ENCODE data around the gene LRRC73. TPM values are rescaled to one million over a fixed set of nuclear protein-coding genes. Genes with fewer than 3 reads are reported as not detected.

Gene LRRC73
- total and polyA plus RNA-seq, 9 of the 15 experiments (the other 6 are each of a cell fraction or from before 2014, with no cell fraction given), result 0.07 to 0.55 (median 0.16) TPM; not detected in 3

- 0 out of 2 replicates have a peak, but pooled peaks have one; percentile 34 for TF ChIP-seq AFF4 (CRISPR knock-in tag; IDR thresholded peaks at IDR 0.05)
- TF ChIP-seq SUPT5H (IDR thresholded peaks at IDR 0.05), result peak; percentile 19; the same call in 1 of the 2 replicates
- no peak for TF ChIP-seq TGIF2 (CRISPR knock-in tag; IDR thresholded peaks at IDR 0.05)
- TF ChIP-seq RBFOX2 (IDR thresholded peaks at IDR 0.05; ENCODE audit: low read depth, low read length), result peak; percentile 39; the same call in 1 of the 2 replicates
- TF ChIP-seq TAL1 (IDR thresholded peaks at IDR 0.05), result no peak
- 0 out of 2 replicates have a peak, but pooled peaks have one; percentile 28 for TF ChIP-seq NR3C1 (CRISPR knock-in tag; IDR thresholded peaks at IDR 0.05)
- TF ChIP-seq ZNF830 (CRISPR knock-in tag; IDR thresholded peaks at IDR 0.05), result no peak
- no peak for TF ChIP-seq BRD9 (IDR thresholded peaks at IDR 0.05; ENCODE audit: low read depth, partially characterized antibody)
Measured at GRCh38 chr6:43521836-43522235, 11.7 kb upstream of the LRRC73 start (continued).

- peaks cover 11% of the 10 kb centered on the region; the same call in 1 of the 2 replicates for H4K20me1 ChIP-seq (replicated peaks; ENCODE audit: control insufficient read depth, insufficient read depth, low read length)
- CTCF ChIA-PET (ENCODE audit: low intra/inter-chr PET ratio), result no interaction called here
- in situ Hi-C loops (cut with MboI) (no loop called here), intact Hi-C loops (cut with micrococcal nuclease) (no loop called here)
- H3K27me3 ChIP-seq (ENCODE audit: control insufficient read depth in 2 of 2, insufficient read depth in 2 of 2, low read length in 2 of 2), result no peaks in the 10 kb centered on the region
- peaks cover 3% of the 10 kb centered on the region for H3K9me1 ChIP-seq (ENCODE audit: control insufficient read depth, insufficient read depth, low read length)
- FAIRE-seq (no peak), DNase-seq (ENCODE audit: extremely low read depth in 1 of 4, low spot score in 3 of 4) (no peak), ATAC-seq (no peak)
- H3K9ac ChIP-seq (ENCODE audit: insufficient read depth in 1 of 2, low read depth in 2 of 2, low read length in 2 of 2), result no peak overlapping the region
- BruUV-seq (replicated peaks), result no TSS peak
- H3K4me2 ChIP-seq (ENCODE audit: insufficient read depth, low read length), result no peak overlapping the region
- POLR2A ChIA-PET, result interaction anchor here (0.6 to 7.1 kb wide), 9 partner anchors 10 to 283 kb away, joined by 3 to 89 read pairs (median 4); partner anchors contain the start of gene LRRC73
- peaks cover 84% of the 10 kb centered on the region for H3K36me3 ChIP-seq (ENCODE audit: control insufficient read depth, insufficient read depth, low read length)
- no peak overlapping the region for H3K4me3 ChIP-seq
- H2AFZ ChIP-seq (ENCODE audit: low read depth, low read length), result no peak overlapping the region
- H3K4me1 ChIP-seq (replicated peaks in 1 of 2; ENCODE audit: control insufficient read depth in 2 of 2, insufficient read depth in 2 of 2, low read length in 2 of 2), result peaks cover 15 to 20% of the 10 kb centered on the region in 2 experiments; a peak in 3 of 5 replicates
- H3K27ac ChIP-seq (ENCODE audit: extremely low read depth, low read depth, low read length), result no peak overlapping the region
- H3K9me3 ChIP-seq (replicated peaks; ENCODE audit: control insufficient read depth, insufficient read depth, low read depth, low read length), result no peaks in the 10 kb centered on the region
- H3K79me2 ChIP-seq (ENCODE audit: control insufficient read depth, insufficient read depth, low read length), result peaks cover 50% of the 10 kb centered on the region
- WGBS (ENCODE audit: insufficient coverage, low coverage, missing lambda C conversion rate), result 90% methylated on average over 8 of the region's 8 CpGs
- TF ChIP-seq SUPT5H (IDR thresholded peaks at IDR 0.05) (peak; percentile 59; the same call in 1 of the 2 replicates), POLR2AphosphoS2 (IDR thresholded peaks at IDR 0.05; ENCODE audit: low read length) (peak; percentile 85), HEY1 (CRISPR knock-in tag; IDR thresholded peaks at IDR 0.05; ENCODE audit: borderline replicate concordance) (no peak), RBFOX2 (IDR thresholded peaks at IDR 0.05; ENCODE audit: low read depth, low read length) (peak; percentile 41; the same call in 1 of the 2 replicates), ZMIZ1 (IDR thresholded peaks at IDR 0.05; ENCODE audit: low read depth in 2 of 2, low read length in 2 of 2) (peak in 1 of 2 experiments; percentile 33; a peak in 1 of 4 replicates), POLR2B (IDR thresholded peaks at IDR 0.05; ENCODE audit: low read depth, partially characterized antibody) (peak; percentile 39), ARHGAP35 (IDR thresholded peaks at IDR 0.05; ENCODE audit: partially characterized antibody) (no peak)
Measured at GRCh38 chr6:43520097-43520496, 10.0 kb upstream of the LRRC73 start.

Measured in K562 (cell line).